HEK293 (cell line): ENCODE data around the gene BCL2L13.
A peak's percentile ranks its signal among the peaks of the same experiment; 100 is the strongest.

Experiments
- KLF8 ChIP-seq: fragments of 450-650 bp; formaldehyde crosslinking; IDR thresholded peaks from 2 replicates; pipeline ENCODE4 v1.5.1; 2016; ENCODE audit warnings: missing biosample characterization, missing genetic modification characterization
- MEIS1 ChIP-seq: sonication (generic); formaldehyde crosslinking; IDR thresholded peaks from 2 replicates; pipeline ENCODE4 v1.8.1; 2022; ENCODE audit warnings: missing genetic modification reagents, mild to moderate bottlenecking, borderline replicate concordance
- SCRT2 ChIP-seq: fragments of 450-650 bp; formaldehyde crosslinking; IDR thresholded peaks from 2 replicates; pipeline ENCODE4 v1.5.1; 2016; ENCODE audit warnings: missing biosample characterization, missing genetic modification characterization
- YY1 ChIP-seq: fragments of 450-650 bp; formaldehyde crosslinking; IDR thresholded peaks from 2 replicates; pipeline ENCODE4 v1.5.1; 2018; ENCODE audit warnings: missing biosample characterization, missing genetic modification characterization
- ZNF121 ChIP-seq: fragments of 450-650 bp; formaldehyde crosslinking; IDR thresholded peaks from 2 replicates; pipeline ENCODE4 v1.5.1; 2016; ENCODE audit warnings: missing biosample characterization, missing genetic modification characterization
- ZNF266 ChIP-seq: fragments of 450-650 bp; formaldehyde crosslinking; IDR thresholded peaks from 2 replicates; pipeline ENCODE4 v1.5.1; 2016; ENCODE audit warnings: missing biosample characterization, missing genetic modification characterization, low read depth
- ZNF433 ChIP-seq: fragments of 450-650 bp; formaldehyde crosslinking; IDR thresholded peaks from 2 replicates; pipeline ENCODE4 v1.5.1; 2016; ENCODE audit warnings: missing biosample characterization, missing genetic modification characterization, low read depth
- ZNF670 ChIP-seq: fragments of 450-650 bp; formaldehyde crosslinking; IDR thresholded peaks from 2 replicates; pipeline ENCODE4 v1.5.1; 2016; ENCODE audit warnings: missing biosample characterization, missing genetic modification characterization, low read depth
- ZNF677 ChIP-seq: fragments of 450-650 bp; IDR thresholded peaks from 2 replicates; pipeline ENCODE4 v1.5.0; 2018; ENCODE audit warnings: missing biosample characterization, mild to moderate bottlenecking, missing genetic modification characterization, moderate library complexity
- TF ChIP-seq, protein P1 (sequence below): fragments of 450-650 bp; formaldehyde crosslinking; IDR thresholded peaks from 2 replicates; pipeline ENCODE4 v1.5.1; 2016; ENCODE audit warnings: missing biosample characterization, missing genetic modification characterization
- TF ChIP-seq, protein P2 (sequence below): fragments of 450-650 bp; formaldehyde crosslinking; IDR thresholded peaks from 2 replicates; pipeline ENCODE4 v1.5.1; 2016; ENCODE audit warnings: missing biosample characterization, missing genetic modification characterization

DNA sequence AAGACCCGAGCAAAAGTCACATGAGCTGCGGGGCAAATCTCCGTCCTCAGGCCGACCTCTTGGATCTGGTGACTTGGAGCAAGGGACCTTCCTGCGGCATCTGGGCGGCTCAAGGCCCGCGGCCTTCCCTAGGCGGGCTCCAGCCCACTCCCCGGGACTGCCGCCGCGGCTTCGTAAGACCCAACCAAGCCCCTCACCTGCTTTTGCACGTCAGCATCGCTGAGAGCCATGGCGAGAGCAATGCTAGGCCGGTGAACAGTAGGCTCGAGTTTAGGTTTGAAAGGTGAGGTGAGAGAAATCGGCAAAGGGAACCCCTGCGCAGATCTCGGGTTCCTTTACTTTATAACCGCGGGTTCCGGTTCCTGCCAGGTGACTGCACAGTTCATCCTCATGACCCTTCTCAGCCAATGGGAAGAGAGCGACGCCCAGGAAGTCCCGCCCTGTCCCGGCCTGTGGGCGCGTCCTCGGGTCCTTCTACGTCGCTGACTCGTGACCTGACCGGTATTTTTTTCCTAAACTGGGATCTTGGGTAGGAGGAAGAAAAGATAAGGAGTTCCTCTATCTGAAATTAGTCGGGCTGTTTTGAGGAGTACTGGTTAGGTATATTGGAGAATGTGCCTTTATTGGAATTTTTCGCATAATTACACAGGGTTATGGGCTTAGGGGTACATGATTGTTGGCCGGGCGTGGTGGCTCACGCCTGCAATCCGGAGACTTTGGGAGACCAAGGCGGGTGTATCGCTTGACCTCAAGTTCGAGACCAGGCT lies 10.0 kb upstream of the BCL2L13 start, which contains the start of gene ATP6V1E1:
- no peak for TF ChIP-seq SCRT2
- TF ChIP-seq, protein P1, sequence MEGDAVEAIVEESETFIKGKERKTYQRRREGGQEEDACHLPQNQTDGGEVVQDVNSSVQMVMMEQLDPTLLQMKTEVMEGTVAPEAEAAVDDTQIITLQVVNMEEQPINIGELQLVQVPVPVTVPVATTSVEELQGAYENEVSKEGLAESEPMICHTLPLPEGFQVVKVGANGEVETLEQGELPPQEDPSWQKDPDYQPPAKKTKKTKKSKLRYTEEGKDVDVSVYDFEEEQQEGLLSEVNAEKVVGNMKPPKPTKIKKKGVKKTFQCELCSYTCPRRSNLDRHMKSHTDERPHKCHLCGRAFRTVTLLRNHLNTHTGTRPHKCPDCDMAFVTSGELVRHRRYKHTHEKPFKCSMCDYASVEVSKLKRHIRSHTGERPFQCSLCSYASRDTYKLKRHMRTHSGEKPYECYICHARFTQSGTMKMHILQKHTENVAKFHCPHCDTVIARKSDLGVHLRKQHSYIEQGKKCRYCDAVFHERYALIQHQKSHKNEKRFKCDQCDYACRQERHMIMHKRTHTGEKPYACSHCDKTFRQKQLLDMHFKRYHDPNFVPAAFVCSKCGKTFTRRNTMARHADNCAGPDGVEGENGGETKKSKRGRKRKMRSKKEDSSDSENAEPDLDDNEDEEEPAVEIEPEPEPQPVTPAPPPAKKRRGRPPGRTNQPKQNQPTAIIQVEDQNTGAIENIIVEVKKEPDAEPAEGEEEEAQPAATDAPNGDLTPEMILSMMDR (tag by site-specific recombination): no peak
- TF ChIP-seq ZNF433 (tag by site-specific recombination): no peak
- TF ChIP-seq, protein P2, sequence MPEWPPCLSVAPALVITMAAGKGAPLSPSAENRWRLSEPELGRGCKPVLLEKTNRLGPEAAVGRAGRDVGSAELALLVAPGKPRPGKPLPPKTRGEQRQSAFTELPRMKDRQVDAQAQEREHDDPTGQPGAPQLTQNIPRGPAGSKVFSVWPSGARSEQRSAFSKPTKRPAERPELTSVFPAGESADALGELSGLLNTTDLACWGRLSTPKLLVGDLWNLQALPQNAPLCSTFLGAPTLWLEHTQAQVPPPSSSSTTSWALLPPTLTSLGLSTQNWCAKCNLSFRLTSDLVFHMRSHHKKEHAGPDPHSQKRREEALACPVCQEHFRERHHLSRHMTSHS: no peak
- TF ChIP-seq ZNF121 (tag by site-specific recombination): no peak
- peak; percentile 66 for TF ChIP-seq KLF8 (tag by site-specific recombination)
- no peak for TF ChIP-seq MEIS1 (CRISPR knock-in tag)
- no peak for TF ChIP-seq YY1 (tag by site-specific recombination)
- no peak for TF ChIP-seq ZNF670
- no peak for TF ChIP-seq ZNF677 (tag by site-specific recombination)
- TF ChIP-seq ZNF266: no peak
